Measurements from ENCODE around the gene AP2M1.
A peak's percentile ranks its signal among the peaks of the same experiment; 100 is the strongest.

AP2M1 gene

GRCh38 chr3:184177331-184177731 is 2.7 kb downstream of the AP2M1 start:
- Histone ChIP-seq H3K27me3 (replicated peaks; ENCODE audit: control insufficient read depth, insufficient read depth, low read length, poor library complexity, severe bottlenecking) (no peaks in the 10 kb centered on the region), H3K4me3 (ENCODE audit: insufficient read depth, low read depth, low read length, poor library complexity, severe bottlenecking) (no peak overlapping the region), H3K36me3 (ENCODE audit: control insufficient read depth, insufficient read depth, low read length) (peaks cover 52% of the 10 kb centered on the region), H3K9me3 (ENCODE audit: control insufficient read depth, low read length) (no peaks in the 10 kb centered on the region), H3K4me1 (ENCODE audit: control insufficient read depth, insufficient read depth, low read length, poor library complexity, severe bottlenecking) (peaks cover 22% of the 10 kb centered on the region), H3K27ac (ENCODE audit: insufficient read depth, low read length, poor library complexity, severe bottlenecking) (no peak overlapping the region)
- DNase-seq: no peak

- Histone ChIP-seq H3K4me3 (ENCODE audit: insufficient read depth, low read depth, low read length, poor library complexity, severe bottlenecking) (no peak overlapping the region), H3K4me1 (ENCODE audit: control insufficient read depth, insufficient read depth, low read length, poor library complexity, severe bottlenecking) (peaks cover 22% of the 10 kb centered on the region), H3K27ac (ENCODE audit: insufficient read depth, low read length, poor library complexity, severe bottlenecking) (no peak overlapping the region), H3K9me3 (ENCODE audit: control insufficient read depth, low read length) (no peaks in the 10 kb centered on the region), H3K27me3 (replicated peaks; ENCODE audit: control insufficient read depth, insufficient read depth, low read length, poor library complexity, severe bottlenecking) (no peaks in the 10 kb centered on the region), H3K36me3 (ENCODE audit: control insufficient read depth, insufficient read depth, low read length) (peaks cover 58% of the 10 kb centered on the region)
- no peak for DNase-seq
Observed at GRCh38 chr3:184177767-184178306, 3.2 kb downstream of the AP2M1 start.

- H3K4me3 ChIP-seq (ENCODE audit: insufficient read depth, low read depth, low read length, poor library complexity, severe bottlenecking): no peak overlapping the region
- peaks cover 65% of the 10 kb centered on the region for H3K36me3 ChIP-seq (ENCODE audit: control insufficient read depth, insufficient read depth, low read length)
- H3K27me3 ChIP-seq (replicated peaks; ENCODE audit: control insufficient read depth, insufficient read depth, low read length, poor library complexity, severe bottlenecking): no peaks in the 10 kb centered on the region
- no peak overlapping the region for H3K27ac ChIP-seq (ENCODE audit: insufficient read depth, low read length, poor library complexity, severe bottlenecking)
- H3K4me1 ChIP-seq (ENCODE audit: control insufficient read depth, insufficient read depth, low read length, poor library complexity, severe bottlenecking): peaks cover 22% of the 10 kb centered on the region
- no peaks in the 10 kb centered on the region for H3K9me3 ChIP-seq (ENCODE audit: control insufficient read depth, low read length)
- DNase-seq: no peak
Observed at GRCh38 chr3:184178521-184179138, 4.0 kb downstream of the AP2M1 start.

- no peak for DNase-seq
- H3K27ac ChIP-seq (ENCODE audit: insufficient read depth, low read length, poor library complexity, severe bottlenecking): no peak overlapping the region
- H3K36me3 ChIP-seq (ENCODE audit: control insufficient read depth, insufficient read depth, low read length): peaks cover 73% of the 10 kb centered on the region
- no peaks in the 10 kb centered on the region for H3K27me3 ChIP-seq (replicated peaks; ENCODE audit: control insufficient read depth, insufficient read depth, low read length, poor library complexity, severe bottlenecking)
- H3K9me3 ChIP-seq (ENCODE audit: control insufficient read depth, low read length): no peaks in the 10 kb centered on the region
- no peak overlapping the region for H3K4me3 ChIP-seq (ENCODE audit: insufficient read depth, low read depth, low read length, poor library complexity, severe bottlenecking)
- peaks cover 22% of the 10 kb centered on the region for H3K4me1 ChIP-seq (ENCODE audit: control insufficient read depth, insufficient read depth, low read length, poor library complexity, severe bottlenecking)
Observed at GRCh38 chr3:184180165-184180564, 5.5 kb downstream of the AP2M1 start.

- Histone ChIP-seq H3K9me3 (ENCODE audit: control insufficient read depth, low read length) (no peaks in the 10 kb centered on the region), H3K36me3 (ENCODE audit: control insufficient read depth, insufficient read depth, low read length) (peaks cover 73% of the 10 kb centered on the region), H3K27ac (ENCODE audit: insufficient read depth, low read length, poor library complexity, severe bottlenecking) (no peak overlapping the region), H3K4me1 (ENCODE audit: control insufficient read depth, insufficient read depth, low read length, poor library complexity, severe bottlenecking) (peaks cover 13% of the 10 kb centered on the region), H3K27me3 (replicated peaks; ENCODE audit: control insufficient read depth, insufficient read depth, low read length, poor library complexity, severe bottlenecking) (no peaks in the 10 kb centered on the region), H3K4me3 (ENCODE audit: insufficient read depth, low read depth, low read length, poor library complexity, severe bottlenecking) (no peak overlapping the region)
- DNase-seq: no peak
Observed at GRCh38 chr3:184181596-184181995, 6.9 kb downstream of the AP2M1 start.

- DNase-seq: no peak
- peaks cover 17% of the 10 kb centered on the region for H3K4me1 ChIP-seq (ENCODE audit: control insufficient read depth, insufficient read depth, low read length, poor library complexity, severe bottlenecking)
- H3K4me3 ChIP-seq (ENCODE audit: insufficient read depth, low read depth, low read length, poor library complexity, severe bottlenecking): no peak overlapping the region
- H3K27me3 ChIP-seq (replicated peaks; ENCODE audit: control insufficient read depth, insufficient read depth, low read length, poor library complexity, severe bottlenecking): no peaks in the 10 kb centered on the region
- peaks cover 62% of the 10 kb centered on the region for H3K36me3 ChIP-seq (ENCODE audit: control insufficient read depth, insufficient read depth, low read length)
- no peaks in the 10 kb centered on the region for H3K9me3 ChIP-seq (ENCODE audit: control insufficient read depth, low read length)
- no peak overlapping the region for H3K27ac ChIP-seq (ENCODE audit: insufficient read depth, low read length, poor library complexity, severe bottlenecking)
Observed at GRCh38 chr3:184183679-184184078, 9.0 kb downstream of the AP2M1 start.

GRCh38 chr3:184184546-184185230 is 10.0 kb downstream of the AP2M1 start:
- H3K36me3 ChIP-seq (ENCODE audit: control insufficient read depth, insufficient read depth, low read length): peaks cover 62% of the 10 kb centered on the region
- H3K27me3 ChIP-seq (replicated peaks; ENCODE audit: control insufficient read depth, insufficient read depth, low read length, poor library complexity, severe bottlenecking): no peaks in the 10 kb centered on the region
- H3K9me3 ChIP-seq (ENCODE audit: control insufficient read depth, low read length): no peaks in the 10 kb centered on the region
- no peak for DNase-seq
- H3K4me1 ChIP-seq (ENCODE audit: control insufficient read depth, insufficient read depth, low read length, poor library complexity, severe bottlenecking): peaks cover 17% of the 10 kb centered on the region
- H3K27ac ChIP-seq (ENCODE audit: insufficient read depth, low read length, poor library complexity, severe bottlenecking): no peak overlapping the region
- H3K4me3 ChIP-seq (ENCODE audit: insufficient read depth, low read depth, low read length, poor library complexity, severe bottlenecking): no peak overlapping the region

GRCh38 chr3:184185461-184186183 is 11.0 kb downstream of the AP2M1 start:
- H3K9me3 ChIP-seq (ENCODE audit: control insufficient read depth, low read length): no peaks in the 10 kb centered on the region
- peaks cover 17% of the 10 kb centered on the region for H3K4me1 ChIP-seq (ENCODE audit: control insufficient read depth, insufficient read depth, low read length, poor library complexity, severe bottlenecking)
- peak overlapping the region; percentile 72 for H3K27ac ChIP-seq (ENCODE audit: insufficient read depth, low read length, poor library complexity, severe bottlenecking)
- no peaks in the 10 kb centered on the region for H3K27me3 ChIP-seq (replicated peaks; ENCODE audit: control insufficient read depth, insufficient read depth, low read length, poor library complexity, severe bottlenecking)
- H3K36me3 ChIP-seq (ENCODE audit: control insufficient read depth, insufficient read depth, low read length): peaks cover 62% of the 10 kb centered on the region
- H3K4me3 ChIP-seq (ENCODE audit: insufficient read depth, low read depth, low read length, poor library complexity, severe bottlenecking): peak overlapping the region; percentile 75
- DNase-seq: peak; percentile 99

GRCh38 chr3:184186184-184186901 is 11.7 kb downstream of the AP2M1 start, which contains the start of gene ABCF3:
TSS of gene ABCF3 (plus strand) at chr3:184186199. CDS start at chr3:184186208, 9 bp downstream.
- no peak for DNase-seq

More at GRCh38 chr3:184186184-184186901, 11.7 kb downstream of the AP2M1 start, which contains the start of gene ABCF3:
- H3K4me3 ChIP-seq (ENCODE audit: insufficient read depth, low read depth, low read length, poor library complexity, severe bottlenecking): peak within 1 kb of the TSS; percentile 75
- H3K4me1 ChIP-seq (ENCODE audit: control insufficient read depth, insufficient read depth, low read length, poor library complexity, severe bottlenecking): peaks cover 17% of the 10 kb centered on the region
- H3K36me3 ChIP-seq (ENCODE audit: control insufficient read depth, insufficient read depth, low read length): peaks cover 62% of the 10 kb centered on the region
- no peaks in the 10 kb centered on the region for H3K27me3 ChIP-seq (replicated peaks; ENCODE audit: control insufficient read depth, insufficient read depth, low read length, poor library complexity, severe bottlenecking)
- H3K9me3 ChIP-seq (ENCODE audit: control insufficient read depth, low read length): no peaks in the 10 kb centered on the region
- H3K27ac ChIP-seq (ENCODE audit: insufficient read depth, low read length, poor library complexity, severe bottlenecking): peak within 1 kb of the TSS; percentile 72

Measured in effector memory CD4-positive, alpha-beta T cell (primary cell).